MCF 10A (cell line): ENCODE measurements around the gene OR6V1. TPM values are rescaled to one million over a fixed set of nuclear protein-coding genes. Genes with fewer than 3 reads are reported as not detected.
"Not testable (repeated sequence)": the region's sequence is repeated elsewhere in the genome, so short reads cannot be mapped to it uniquely, and the experiment has no call there.

ENCODE experiments used
- BruUV-seq: library from RNA; stranded (reverse); fragments of 400-500 nt; replicated peaks from 2 replicates; lab custom pipeline; 2021; lab: Mats Ljungman, UMichigan
- CTCF ChIA-PET: fragments of 300-600 bp; sonication (Branson Sonifier 250); formaldehyde crosslinking; extraction: SDS; loops from one replicate; lab custom pipeline; 2021; ENCODE audit warnings: antibody characterized with exemption, inconsistent platforms; lab: Yijun Ruan, JAX
- POLR2A ChIA-PET: fragments of 300-600, 350-650 bp; sonication (Branson Sonifier 250); formaldehyde crosslinking; extraction: SDS; loops from one replicate; lab custom pipeline; 2020; ENCODE audit warnings: antibody characterized with exemption, inconsistent platforms; lab: Yijun Ruan, JAX
- DNase-seq: peaks from one replicate; pipeline ENCODE4 v3.0.0-alpha.2; 2018; ENCODE audit not compliant: unreplicated experiment
- H3K27ac Mint-ChIP-seq: one replicate; pipeline ENCODE4 v1.8.0; 2022; ENCODE audit warnings: mild to moderate bottlenecking, low read depth, mixed read lengths; ENCODE audit not compliant: unreplicated experiment
- H3K27me3 Mint-ChIP-seq: one replicate; pipeline ENCODE4 v1.8.0; 2022; ENCODE audit warnings: mixed read lengths; ENCODE audit not compliant: insufficient read depth, unreplicated experiment
- H3K36me3 Mint-ChIP-seq: one replicate; pipeline ENCODE4 v1.8.0; 2022; ENCODE audit warnings: mild to moderate bottlenecking, moderate library complexity, mixed read lengths; ENCODE audit not compliant: insufficient read depth, unreplicated experiment
- H3K4me1 Mint-ChIP-seq: one replicate; pipeline ENCODE4 v1.8.0; 2022; ENCODE audit warnings: mixed read lengths; ENCODE audit not compliant: insufficient read depth, unreplicated experiment
- H3K4me3 Mint-ChIP-seq: one replicate; pipeline ENCODE4 v1.8.0; 2022; ENCODE audit warnings: mild to moderate bottlenecking, moderate library complexity, mixed read lengths; ENCODE audit not compliant: unreplicated experiment
- H3K9me3 Mint-ChIP-seq: one replicate; pipeline ENCODE4 v1.8.0; 2022; ENCODE audit warnings: mixed read lengths; ENCODE audit not compliant: unreplicated experiment
- CTCF ChIP-seq: fragments of 200-600 bp; IDR thresholded peaks from one replicate; pipeline ENCODE4 v1.8.0; 2022; ENCODE audit warnings: antibody characterized with exemption, mild to moderate bottlenecking; ENCODE audit not compliant: unreplicated experiment
- intact Hi-C: fragments of 100-400 bp; cut with micrococcal nuclease; formaldehyde crosslinking; loops from 2 replicates; pipeline ENCODE4 v1.14.1; 2022
- total RNA-seq: library from RNA; stranded (reverse); gene quantifications from 2 replicates; pipeline ENCODE4 v1.2.3, GENCODE V29; 2022

Gene OR6V1
- total RNA-seq, 1 experiment from 2014 or later: not detected

DNA sequence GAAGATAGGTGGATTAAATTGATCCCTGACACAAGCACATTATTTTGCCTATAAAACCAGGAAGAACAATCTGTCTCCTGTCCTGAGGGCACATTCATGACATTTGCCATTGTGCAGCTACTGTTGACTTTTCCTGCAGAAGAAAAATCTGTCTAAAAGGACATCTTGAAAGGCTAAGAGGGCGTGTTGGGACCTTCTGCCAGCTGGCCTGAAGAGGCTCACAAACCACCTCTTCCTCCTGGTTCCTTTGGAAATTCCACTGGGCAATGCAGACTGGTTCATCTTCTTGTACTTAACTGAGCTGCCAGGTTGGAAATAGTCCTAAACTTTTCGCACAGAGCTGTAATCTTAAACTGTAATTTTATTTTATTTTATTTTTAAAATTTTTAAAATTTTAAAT lies 44.0 kb downstream of the OR6V1 start:
- Mint-ChIP-seq H3K36me3 (peaks cover 6% of the 10 kb centered on the region), H3K27ac (no peak overlapping the region), H3K4me3 (no peak overlapping the region), H3K27me3 (no peaks in the 10 kb centered on the region), H3K9me3 (peaks cover 8% of the 10 kb centered on the region), H3K4me1 (no peaks in the 10 kb centered on the region)
- POLR2A ChIA-PET: no interaction called here
- DNase-seq: no peak
- CTCF ChIA-PET: no interaction called here
- intact Hi-C loops: no loop called here
- BruUV-seq: no TSS peak
- TF ChIP-seq CTCF: no peak

DNA sequence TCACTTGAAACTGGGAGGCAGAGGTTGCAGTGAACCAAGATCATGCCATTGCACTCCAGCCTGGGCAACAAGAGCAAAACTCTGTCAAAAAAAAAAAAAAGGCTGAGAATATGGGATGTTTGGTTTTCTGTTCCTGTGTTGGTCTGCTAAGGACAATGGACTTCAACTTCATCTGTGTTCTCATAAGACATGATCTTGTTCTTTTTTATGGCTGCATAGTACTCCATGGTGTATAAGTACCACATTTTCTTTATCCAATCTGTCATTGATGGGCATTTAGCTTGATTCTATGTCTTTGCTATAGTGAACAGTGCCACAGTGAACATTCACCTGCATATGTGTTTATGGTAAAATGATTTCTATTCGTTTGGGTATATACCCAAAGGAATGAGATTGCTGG lies 47.4 kb downstream of the OR6V1 start:
- H3K9me3 Mint-ChIP-seq, H3K4me1 Mint-ChIP-seq, H3K36me3 Mint-ChIP-seq, DNase-seq, H3K4me3 Mint-ChIP-seq, BruUV-seq, CTCF ChIA-PET, H3K27me3 Mint-ChIP-seq, H3K27ac Mint-ChIP-seq, POLR2A ChIA-PET, intact Hi-C loops: not testable (repeated sequence)

Other genes with a start within 250 kb of the OR6V1 start
- gene EPHB6, start 197.3 kb upstream of the OR6V1 start, total RNA-seq: 0.79 and 1.4 TPM in 2 replicates
- gene TRPV6, start 166.6 kb upstream of the OR6V1 start, total RNA-seq: 0.30 and 0.44 TPM in 2 replicates
- gene TRPV5, start 118.6 kb upstream of the OR6V1 start, total RNA-seq: not detected in 2 replicates
- gene LLCFC1, start 112.9 kb upstream of the OR6V1 start, total RNA-seq: not detected in 2 replicates
- not detected in 2 replicates for gene KEL, start 90.0 kb upstream of the OR6V1 start, total RNA-seq
- not detected in 2 replicates for gene OR9A2, start 25.2 kb upstream of the OR6V1 start, total RNA-seq
- gene PIP, start 79.7 kb downstream of the OR6V1 start, total RNA-seq: not detected in 2 replicates
- gene TAS2R39, start 131.1 kb downstream of the OR6V1 start, total RNA-seq: not detected in 2 replicates
- gene TAS2R40, start 169.7 kb downstream of the OR6V1 start, total RNA-seq: not detected in 2 replicates
- gene GSTK1, start 211.1 kb downstream of the OR6V1 start, total RNA-seq: 69.7 and 79.9 TPM in 2 replicates
- gene TMEM139, start 232.6 kb downstream of the OR6V1 start, total RNA-seq: 8.1 and 9.2 TPM in 2 replicates
- gene CASP2, start 236.0 kb downstream of the OR6V1 start, total RNA-seq: 15.1 and 17.4 TPM in 2 replicates